ENCODE measurements around the gene SLC6A18. TPM values are rescaled to one million over a fixed set of nuclear protein-coding genes. Genes with fewer than 3 reads are reported as not detected.

SLC6A18 gene
- total and polyA plus RNA-seq, 10 of the 15 experiments (the other 5 are each of a cell fraction or from before 2014, with no cell fraction given) = not detected

DNA sequence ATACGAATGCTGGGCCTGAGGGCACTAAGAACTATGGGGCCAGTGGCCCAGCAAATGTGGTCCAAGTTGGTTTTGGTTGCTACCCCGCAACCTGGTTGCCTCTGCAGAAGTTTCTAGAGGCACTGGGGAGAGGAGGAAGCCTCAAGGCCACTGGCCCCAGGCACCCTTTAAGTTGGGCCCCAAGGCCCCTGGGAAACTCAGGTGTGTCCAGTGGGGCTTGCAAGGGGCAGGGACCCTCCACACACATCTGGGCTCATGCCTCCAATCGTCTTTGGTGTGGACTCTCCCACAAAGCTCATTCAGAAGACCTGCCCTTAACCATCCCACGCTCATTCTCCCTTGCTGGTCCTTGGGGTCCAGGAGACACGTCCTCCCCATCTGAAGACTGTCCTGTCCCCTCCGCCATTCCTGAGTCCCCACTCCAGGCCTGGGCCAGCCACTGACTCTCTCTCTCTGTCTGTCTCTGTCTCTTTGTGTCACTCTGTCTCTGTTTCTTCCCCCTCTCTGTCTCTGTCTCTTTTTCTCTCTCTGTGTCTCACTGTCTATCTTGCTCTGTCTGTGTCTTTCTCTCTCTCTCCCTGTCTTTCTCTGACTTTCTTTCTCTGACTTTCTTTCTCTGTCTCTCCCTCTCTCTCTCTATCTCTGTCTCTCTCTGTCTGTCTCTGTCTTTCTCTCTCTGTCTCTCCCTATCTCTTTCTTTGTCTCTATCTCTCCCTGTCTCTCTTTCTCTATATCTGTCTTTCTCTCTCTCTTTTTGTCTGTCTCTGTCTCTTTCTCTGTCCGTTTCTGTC, 27.1 kb upstream of the SLC6A18 start (continued):
- TF ChIP-seq, protein P1, sequence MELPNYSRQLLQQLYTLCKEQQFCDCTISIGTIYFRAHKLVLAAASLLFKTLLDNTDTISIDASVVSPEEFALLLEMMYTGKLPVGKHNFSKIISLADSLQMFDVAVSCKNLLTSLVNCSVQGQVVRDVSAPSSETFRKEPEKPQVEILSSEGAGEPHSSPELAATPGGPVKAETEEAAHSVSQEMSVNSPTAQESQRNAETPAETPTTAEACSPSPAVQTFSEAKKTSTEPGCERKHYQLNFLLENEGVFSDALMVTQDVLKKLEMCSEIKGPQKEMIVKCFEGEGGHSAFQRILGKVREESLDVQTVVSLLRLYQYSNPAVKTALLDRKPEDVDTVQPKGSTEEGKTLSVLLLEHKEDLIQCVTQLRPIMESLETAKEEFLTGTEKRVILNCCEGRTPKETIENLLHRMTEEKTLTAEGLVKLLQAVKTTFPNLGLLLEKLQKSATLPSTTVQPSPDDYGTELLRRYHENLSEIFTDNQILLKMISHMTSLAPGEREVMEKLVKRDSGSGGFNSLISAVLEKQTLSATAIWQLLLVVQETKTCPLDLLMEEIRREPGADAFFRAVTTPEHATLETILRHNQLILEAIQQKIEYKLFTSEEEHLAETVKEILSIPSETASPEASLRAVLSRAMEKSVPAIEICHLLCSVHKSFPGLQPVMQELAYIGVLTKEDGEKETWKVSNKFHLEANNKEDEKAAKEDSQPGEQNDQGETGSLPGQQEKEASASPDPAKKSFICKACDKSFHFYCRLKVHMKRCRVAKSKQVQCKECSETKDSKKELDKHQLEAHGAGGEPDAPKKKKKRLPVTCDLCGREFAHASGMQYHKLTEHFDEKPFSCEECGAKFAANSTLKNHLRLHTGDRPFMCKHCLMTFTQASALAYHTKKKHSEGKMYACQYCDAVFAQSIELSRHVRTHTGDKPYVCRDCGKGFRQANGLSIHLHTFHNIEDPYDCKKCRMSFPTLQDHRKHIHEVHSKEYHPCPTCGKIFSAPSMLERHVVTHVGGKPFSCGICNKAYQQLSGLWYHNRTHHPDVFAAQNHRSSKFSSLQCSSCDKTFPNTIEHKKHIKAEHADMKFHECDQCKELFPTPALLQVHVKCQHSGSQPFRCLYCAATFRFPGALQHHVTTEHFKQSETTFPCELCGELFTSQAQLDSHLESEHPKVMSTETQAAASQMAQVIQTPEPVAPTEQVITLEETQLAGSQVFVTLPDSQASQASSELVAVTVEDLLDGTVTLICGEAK (IDR thresholded peaks at IDR 0.05; ENCODE audit: borderline replicate concordance) = no peak
- no peak for TF ChIP-seq IRF4 (IDR thresholded peaks at IDR 0.05; ENCODE audit: low read depth, low read length)

DNA sequence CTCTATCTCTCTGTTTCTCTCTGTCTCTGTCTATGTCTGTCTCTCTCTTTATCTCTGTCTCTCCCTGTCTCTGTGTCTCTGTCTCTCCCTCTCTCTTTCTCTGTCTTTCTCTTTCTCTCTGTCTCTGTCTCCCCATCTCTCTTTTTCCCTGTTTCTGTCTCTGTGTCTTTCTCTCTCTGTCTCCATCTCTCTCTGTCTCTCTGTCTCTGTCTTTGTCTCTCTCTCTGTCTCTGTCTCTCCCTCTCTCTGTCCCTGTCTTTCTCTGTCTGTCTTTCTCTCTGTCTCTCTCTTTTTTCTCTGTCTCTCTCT, 25.9 kb upstream of the SLC6A18 start:
- H3K9me3 ChIP-seq (replicated peaks; ENCODE audit: control insufficient read depth, insufficient read depth, low read length) = no peaks in the 10 kb centered on the region
- intact Hi-C loops (cut with micrococcal nuclease; ENCODE audit: unreplicated experiment) (no loop called here), in situ Hi-C loops (cut with MboI) (no loop called here)
- no peak for DNase-seq (ENCODE audit: low read depth, low spot score)
- FAIRE-seq = no peak
- no peak overlapping the region for H3K4me3 ChIP-seq
- H2AFZ ChIP-seq (ENCODE audit: control insufficient read depth, low read depth, low read length) = no peak overlapping the region
- H3K79me2 ChIP-seq (ENCODE audit: control insufficient read depth, insufficient read depth, low read length) = no peaks in the 10 kb centered on the region
- ChIA-PET POLR2A (no interaction called here), CTCF (no interaction called here), SMC1A (ENCODE audit: uncharacterized antibody, unreplicated experiment) (no interaction called here), RAD21 (ENCODE audit: unreplicated experiment) (no interaction called here)
- no TSS peak for BruUV-seq (replicated peaks)
- H3K4me2 ChIP-seq (ENCODE audit: control insufficient read depth, insufficient read depth) = no peak overlapping the region
- no peak overlapping the region for H3K9ac ChIP-seq (ENCODE audit: control insufficient read depth, insufficient read depth, low read length)
- no peaks in the 10 kb centered on the region for H3K36me3 ChIP-seq (ENCODE audit: control insufficient read depth in 2 of 2, insufficient read depth in 2 of 2, low read length in 1 of 2)
- H3K27ac ChIP-seq (ENCODE audit: control insufficient read depth, insufficient read depth) = no peak overlapping the region
- no peak for TF ChIP-seq RB1 (IDR thresholded peaks at IDR 0.05; ENCODE audit: borderline replicate concordance)
- no peak for TF ChIP-seq JUNB (IDR thresholded peaks at IDR 0.05)
- H4K20me1 ChIP-seq (ENCODE audit: control insufficient read depth, insufficient read depth) = no peaks in the 10 kb centered on the region
- H3K4me1 ChIP-seq (ENCODE audit: control insufficient read depth, insufficient read depth, low read length) = no peaks in the 10 kb centered on the region
- no peak for ATAC-seq
- no peaks in the 10 kb centered on the region; a peak in 1 of 4 replicates for H3K27me3 ChIP-seq (replicated peaks in 1 of 2; ENCODE audit: control insufficient read depth in 2 of 2, insufficient read depth in 2 of 2, low read length in 1 of 2)
